Kidney (tissue), 14 donors: ENCODE data around the gene C9orf153. TPM values are rescaled to one million over a fixed set of nuclear protein-coding genes. Genes with fewer than 3 reads are reported as not detected.

Source experiments
- DNase-seq, 5 donors: peaks; one replicate each; pipeline ENCODE4 v3.0.0-alpha.2; 2013 to 2020
- FAIRE-seq: peaks from 2 replicates; lab custom pipeline; 2012; peaks lifted over from hg19 to GRCh38; lab: Jason Lieb, UNC
- H3K27ac ChIP-seq, 2 donors: one replicate each; pipeline ENCODE4 v1.7.0; 2013; ENCODE audit warnings: low read depth in 2 of 2, low read length in 2 of 2, inconsistent platforms in 1 of 2
- H3K27me3 ChIP-seq: one replicate; pipeline ENCODE4 v1.7.1; 2013; ENCODE audit warnings: low read length, inconsistent platforms; ENCODE audit not compliant: control insufficient read depth, insufficient read depth
- H3K36me3 ChIP-seq, 3 donors: one replicate each; pipeline versions ENCODE4 v1.7.0 to v1.7.1; 2013; ENCODE audit warnings: low read length in 3 of 3, control low read depth in 1 of 3, inconsistent platforms in 1 of 3; ENCODE audit not compliant: insufficient read depth in 3 of 3, control insufficient read depth in 2 of 3
- H3K4me1 ChIP-seq, 3 donors: one replicate each; pipeline versions ENCODE4 v1.7.0 to v1.7.1; 2013; ENCODE audit warnings: low read length in 3 of 3, inconsistent platforms in 1 of 3, low read depth in 1 of 3; ENCODE audit not compliant: control insufficient read depth in 2 of 3, insufficient read depth in 2 of 3
- H3K4me3 ChIP-seq, 3 donors: one replicate each; pipeline versions ENCODE4 v1.7.0 to v1.8.1; 2013; ENCODE audit warnings: low read length in 3 of 3, control low read depth in 1 of 3, inconsistent platforms in 1 of 3
- H3K9ac ChIP-seq, 3 donors: one replicate each; pipeline versions ENCODE4 v1.7.0 to v1.7.1; 2013; ENCODE audit warnings: low read length in 3 of 3, control low read depth in 1 of 3, inconsistent platforms in 1 of 3
- H3K9me3 ChIP-seq, 3 donors: one replicate each; pipeline versions ENCODE4 v1.7.0 to v1.7.1; 2013; ENCODE audit warnings: low read length in 3 of 3, control low read depth in 1 of 3, inconsistent platforms in 1 of 3; ENCODE audit not compliant: control insufficient read depth in 2 of 3, insufficient read depth in 1 of 3
- intact Hi-C: fragments of 100-400 bp; cut with DNase I; formaldehyde crosslinking; loops from one replicate; pipeline ENCODE4 v1.11.1; 2022
- polyA plus RNA-seq: library from polyadenylated mRNA; stranded (reverse); fragments of 350-450 nt; fragmentation: Illumina TruSeq; extraction: RNeasy Lipid Tissue Mini Kit (QIAGEN cat#74804); gene quantifications from one replicate; pipeline ENCODE4 v1.2.3, GENCODE V29; 2014; ENCODE audit warnings: low read depth, low replicate concordance; ENCODE audit not compliant: insufficient read depth
- total RNA-seq: library from RNA; stranded (reverse); fragmentation: NEBNext Ultra II Directional; extraction: Animal tissue kit (Norgen Biotek cat#: 25700); gene quantifications from one replicate; pipeline ENCODE4 v1.2.1, GENCODE V29; 2021
- TF ChIP-seq, protein P1 (sequence below): IDR thresholded peaks from 3 replicates; pipeline ENCODE4 v1.5.1; 2012; ENCODE audit warnings: mild to moderate bottlenecking, moderate library complexity, borderline replicate concordance; ENCODE audit not compliant: insufficient read depth; ENCODE audit errors: extremely low read depth
- donor health status: control.
- donor health status: control.
- donor health status: control.
- donor health status: control.
- donor health status: control.
- donor health status: DM: yes; HTN: yes; CAD: no.
- donor health status: Normal renal cell carcinoma (clear cell type).

Gene C9orf153
- total and polyA plus RNA-seq, 2 donors from 2014 or later = not detected

DNA sequence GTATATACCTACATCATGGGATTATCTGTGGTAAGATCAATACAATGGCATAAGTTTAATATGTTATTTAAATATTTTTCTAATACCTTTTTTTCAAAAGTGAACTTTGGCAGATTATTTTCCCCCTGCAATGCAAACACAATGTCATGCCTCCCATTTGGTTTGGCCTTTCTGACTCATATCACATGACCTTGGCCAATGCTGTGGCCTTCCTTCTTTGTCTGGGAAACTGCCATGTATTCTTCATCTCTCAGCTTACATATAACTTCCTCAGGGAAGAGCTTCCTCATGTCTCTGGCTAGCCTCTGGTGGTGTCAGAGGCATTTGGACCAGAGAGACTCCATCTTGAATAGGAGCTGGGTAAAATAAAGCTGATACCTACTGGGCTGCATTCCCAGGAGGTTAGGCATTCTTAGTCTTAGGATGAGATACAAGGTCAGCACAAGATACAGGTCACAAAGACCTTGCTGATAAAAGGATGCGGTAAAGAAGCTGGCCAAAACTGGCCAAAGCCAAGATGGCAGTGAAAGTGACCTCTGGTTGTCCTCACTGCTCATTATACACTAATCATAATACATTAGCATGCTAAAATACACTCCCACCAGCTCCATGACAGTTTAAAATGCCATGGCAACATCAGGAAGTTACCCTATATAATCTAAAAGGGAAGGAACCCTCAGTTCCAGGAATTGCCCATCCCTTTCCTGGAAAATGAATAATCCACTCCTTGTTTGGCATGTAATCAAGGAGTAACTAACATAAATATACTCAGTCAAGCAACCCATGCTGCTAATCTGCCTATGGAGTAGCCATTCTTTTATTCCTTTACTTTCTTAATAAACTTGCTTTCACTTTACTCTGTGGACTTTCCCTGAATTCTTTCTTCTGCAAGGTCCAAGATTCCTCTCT, 76.0 kb downstream of the C9orf153 start:
- Histone ChIP-seq H3K27me3 (no peaks in the 10 kb centered on the region), H3K4me3 (no peak overlapping the region), H3K27ac (no peak overlapping the region), H3K36me3 (no peaks in the 10 kb centered on the region), H3K9me3 (peaks cover 0 to 3% (median 0%) of the 10 kb centered on the region in 3 donors), H3K9ac (no peak overlapping the region), H3K4me1 (no peaks in the 10 kb centered on the region)
- FAIRE-seq (peak; percentile 47), DNase-seq (no peak)
- TF ChIP-seq, protein P1, sequence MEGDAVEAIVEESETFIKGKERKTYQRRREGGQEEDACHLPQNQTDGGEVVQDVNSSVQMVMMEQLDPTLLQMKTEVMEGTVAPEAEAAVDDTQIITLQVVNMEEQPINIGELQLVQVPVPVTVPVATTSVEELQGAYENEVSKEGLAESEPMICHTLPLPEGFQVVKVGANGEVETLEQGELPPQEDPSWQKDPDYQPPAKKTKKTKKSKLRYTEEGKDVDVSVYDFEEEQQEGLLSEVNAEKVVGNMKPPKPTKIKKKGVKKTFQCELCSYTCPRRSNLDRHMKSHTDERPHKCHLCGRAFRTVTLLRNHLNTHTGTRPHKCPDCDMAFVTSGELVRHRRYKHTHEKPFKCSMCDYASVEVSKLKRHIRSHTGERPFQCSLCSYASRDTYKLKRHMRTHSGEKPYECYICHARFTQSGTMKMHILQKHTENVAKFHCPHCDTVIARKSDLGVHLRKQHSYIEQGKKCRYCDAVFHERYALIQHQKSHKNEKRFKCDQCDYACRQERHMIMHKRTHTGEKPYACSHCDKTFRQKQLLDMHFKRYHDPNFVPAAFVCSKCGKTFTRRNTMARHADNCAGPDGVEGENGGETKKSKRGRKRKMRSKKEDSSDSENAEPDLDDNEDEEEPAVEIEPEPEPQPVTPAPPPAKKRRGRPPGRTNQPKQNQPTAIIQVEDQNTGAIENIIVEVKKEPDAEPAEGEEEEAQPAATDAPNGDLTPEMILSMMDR = no peak
- intact Hi-C loops = no loop called here

GRCh38 chr9:86181379-86182315, 77.8 kb downstream of the C9orf153 start:
- no peak overlapping the region for H3K4me3 ChIP-seq
- no peaks in the 10 kb centered on the region for H3K36me3 ChIP-seq
- intact Hi-C loops = no loop called here
- no peaks in the 10 kb centered on the region for H3K9me3 ChIP-seq
- DNase-seq (no peak), FAIRE-seq (no peak)
- no peak overlapping the region for H3K27ac ChIP-seq
- H3K27me3 ChIP-seq = no peaks in the 10 kb centered on the region
- H3K9ac ChIP-seq = no peak overlapping the region
- TF ChIP-seq, protein P1 = no peak
- H3K4me1 ChIP-seq = no peaks in the 10 kb centered on the region

- intact Hi-C loops = no loop called here
- Histone ChIP-seq H3K9ac (no peak overlapping the region), H3K9me3 (no peaks in the 10 kb centered on the region), H3K27ac (no peak overlapping the region), H3K4me1 (no peaks in the 10 kb centered on the region), H3K36me3 (no peaks in the 10 kb centered on the region), H3K4me3 (no peak overlapping the region), H3K27me3 (no peaks in the 10 kb centered on the region)
- FAIRE-seq = no peak
- no peak for DNase-seq
- TF ChIP-seq, protein P1 = no peak
Measured at GRCh38 chr9:86178503-86178902, 81.0 kb downstream of the C9orf153 start.
